ENCODE results near the gene GRAP2.

The GRAP2 gene

DNA sequence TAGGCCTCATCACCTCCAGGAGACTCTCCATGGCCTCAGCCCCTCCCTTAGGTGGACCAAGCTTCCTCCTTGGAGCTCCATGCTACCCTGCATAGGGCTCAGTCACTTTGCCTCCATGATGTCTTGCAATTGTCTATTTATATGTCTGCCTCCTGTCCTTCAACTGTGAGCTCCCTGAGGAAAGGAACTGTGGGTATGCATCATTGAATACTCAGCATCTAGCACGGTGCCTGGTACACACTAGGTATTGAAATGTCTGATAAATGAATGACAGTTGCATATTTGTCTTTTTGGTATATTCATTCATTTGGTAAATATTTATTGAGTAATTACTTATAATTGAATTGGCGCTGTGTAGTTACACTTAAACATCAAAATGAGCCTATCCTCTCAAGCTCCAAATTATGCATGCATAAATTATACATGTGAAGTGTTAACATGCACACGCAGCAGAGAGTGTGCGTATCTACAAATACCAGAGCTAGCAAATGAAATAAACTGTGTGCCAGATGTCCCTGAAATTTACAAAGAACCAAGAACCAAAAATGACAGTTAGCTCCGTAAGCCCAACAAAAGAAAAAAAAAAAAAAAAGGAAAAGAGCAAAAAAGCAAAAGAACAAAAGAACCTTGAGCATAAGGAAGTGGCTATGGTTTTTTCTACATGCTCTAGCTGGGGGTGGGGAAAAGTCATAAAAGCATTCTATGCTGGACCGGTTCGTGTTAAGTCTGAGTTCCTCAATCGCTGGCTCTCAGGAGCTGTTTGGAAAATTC, 25.2 kb downstream of the GRAP2 start:
- no peak for DNase-seq

DNA sequence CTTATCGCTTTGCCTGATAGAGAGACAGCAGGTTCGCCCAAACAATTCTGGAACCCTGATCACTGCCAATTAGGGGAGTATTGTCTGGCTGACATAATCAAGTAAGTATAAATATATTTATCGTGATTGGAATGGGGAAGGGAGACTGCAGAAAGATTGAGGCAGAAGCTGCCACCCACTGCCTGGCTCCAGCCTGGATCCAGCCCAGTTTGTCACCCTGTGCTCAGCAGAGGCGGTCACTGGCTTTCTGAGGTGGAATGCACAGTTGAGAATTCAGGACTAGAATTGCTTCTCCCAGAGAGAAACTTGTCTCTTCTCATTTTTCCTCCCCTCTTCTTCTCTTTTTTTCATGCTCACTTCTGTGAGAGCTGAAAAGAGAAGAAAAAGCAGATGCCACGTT, 25.9 kb downstream of the GRAP2 start:
- DNase-seq: no peak

DNA sequence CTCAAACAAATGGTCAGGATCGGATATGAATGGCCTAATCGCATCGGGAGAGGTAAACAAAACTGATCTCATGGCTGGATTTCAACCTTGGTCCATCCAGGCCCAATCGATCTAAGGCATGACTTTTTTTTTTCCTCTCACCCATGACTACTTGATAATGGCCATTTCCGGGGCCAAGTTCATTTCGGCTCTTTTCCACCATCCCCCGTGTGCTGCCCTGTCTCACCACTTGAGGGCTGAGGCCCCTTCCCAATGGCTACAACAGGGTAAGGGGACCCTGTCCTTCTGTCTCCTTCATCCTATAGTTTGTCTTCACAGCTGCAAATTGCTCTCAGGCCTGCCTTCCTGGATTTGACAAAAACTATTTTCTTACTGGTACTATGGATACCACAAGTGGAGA, 26.7 kb downstream of the GRAP2 start:
- DNase-seq: no peak

DNA sequence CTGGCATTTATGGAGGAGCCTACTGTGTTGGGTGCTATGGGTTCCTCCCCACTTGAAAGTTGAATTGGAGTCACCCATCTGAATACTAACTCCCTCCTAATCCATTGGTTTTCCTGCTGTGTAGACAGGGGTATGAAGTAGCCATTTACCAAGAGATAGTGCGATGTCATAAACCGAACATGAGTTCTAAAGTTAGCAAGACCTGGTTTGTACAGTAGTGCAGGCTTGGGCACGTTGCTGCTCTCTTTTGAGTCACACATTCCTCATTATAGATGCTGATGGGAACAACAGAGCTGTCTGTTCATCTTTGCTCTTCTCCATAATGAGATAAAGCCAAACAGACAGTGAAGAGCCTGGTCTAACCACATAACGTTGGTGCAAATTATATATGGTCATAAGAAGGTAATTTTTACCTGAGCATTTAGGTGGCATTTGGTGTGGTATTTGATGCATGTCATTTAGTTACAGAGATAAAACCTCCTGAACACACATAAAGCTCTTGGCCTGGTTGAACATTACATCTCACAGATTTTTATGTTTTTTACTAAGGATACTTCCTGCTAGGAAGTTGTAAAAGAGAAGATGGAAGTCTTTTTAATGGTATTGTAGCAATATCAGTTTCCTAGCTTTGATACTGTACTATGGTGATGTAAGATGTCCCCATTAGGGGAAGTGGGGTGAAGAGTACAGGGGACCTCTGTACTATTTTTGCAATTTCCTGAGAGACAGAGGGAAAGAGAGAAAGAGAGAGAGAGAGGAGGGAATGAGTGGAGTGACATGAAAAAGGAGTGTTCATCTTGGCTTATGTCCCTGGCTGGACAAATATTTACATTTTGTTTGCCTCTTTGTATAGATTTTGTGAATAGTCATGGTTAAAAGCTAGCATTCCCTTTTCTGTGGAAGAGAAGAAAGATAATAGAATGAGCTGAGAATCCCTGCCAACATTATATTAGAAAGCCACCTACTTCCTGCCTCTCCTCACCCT, 27.9 kb downstream of the GRAP2 start:
- no peak for DNase-seq

DNA sequence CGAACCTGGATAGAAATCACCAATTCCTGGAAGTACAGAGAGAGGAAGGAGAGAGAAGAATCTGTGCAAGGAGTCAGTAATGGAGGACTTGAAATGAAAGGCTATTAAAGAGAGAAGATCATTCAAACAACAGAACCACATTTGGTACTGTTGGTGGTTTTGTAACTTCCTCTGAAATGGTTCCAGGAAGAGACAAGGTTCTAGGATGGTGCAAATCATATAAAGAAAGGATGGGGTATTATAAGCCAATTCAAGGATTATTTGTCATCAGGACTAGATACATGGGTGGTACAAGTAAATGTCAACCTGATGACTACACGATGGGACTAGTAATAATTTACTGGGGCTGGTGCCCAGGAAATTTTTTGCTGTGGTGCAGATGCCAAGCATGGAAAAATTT, 30.4 kb downstream of the GRAP2 start:
- no peak for DNase-seq

DNA sequence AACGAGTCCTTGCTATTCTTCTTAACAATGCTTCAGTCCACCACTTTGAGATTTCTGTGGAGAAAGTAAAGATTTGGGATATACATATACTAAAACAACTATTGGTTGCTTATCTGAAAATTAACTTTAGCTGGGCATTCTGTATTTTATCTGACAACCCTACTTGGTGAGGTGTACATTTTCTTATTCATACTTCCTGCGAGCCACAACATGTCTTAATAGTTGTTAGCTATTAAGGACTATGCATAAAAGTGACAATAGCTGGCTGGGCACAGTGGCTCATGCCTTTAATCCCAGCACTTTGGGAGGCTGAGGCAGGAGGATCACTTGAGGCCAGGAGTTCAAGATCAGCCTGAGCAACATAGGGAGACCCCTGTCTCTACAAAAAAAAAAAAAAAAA, 31.3 kb downstream of the GRAP2 start:
- DNase-seq: no peak

DNA sequence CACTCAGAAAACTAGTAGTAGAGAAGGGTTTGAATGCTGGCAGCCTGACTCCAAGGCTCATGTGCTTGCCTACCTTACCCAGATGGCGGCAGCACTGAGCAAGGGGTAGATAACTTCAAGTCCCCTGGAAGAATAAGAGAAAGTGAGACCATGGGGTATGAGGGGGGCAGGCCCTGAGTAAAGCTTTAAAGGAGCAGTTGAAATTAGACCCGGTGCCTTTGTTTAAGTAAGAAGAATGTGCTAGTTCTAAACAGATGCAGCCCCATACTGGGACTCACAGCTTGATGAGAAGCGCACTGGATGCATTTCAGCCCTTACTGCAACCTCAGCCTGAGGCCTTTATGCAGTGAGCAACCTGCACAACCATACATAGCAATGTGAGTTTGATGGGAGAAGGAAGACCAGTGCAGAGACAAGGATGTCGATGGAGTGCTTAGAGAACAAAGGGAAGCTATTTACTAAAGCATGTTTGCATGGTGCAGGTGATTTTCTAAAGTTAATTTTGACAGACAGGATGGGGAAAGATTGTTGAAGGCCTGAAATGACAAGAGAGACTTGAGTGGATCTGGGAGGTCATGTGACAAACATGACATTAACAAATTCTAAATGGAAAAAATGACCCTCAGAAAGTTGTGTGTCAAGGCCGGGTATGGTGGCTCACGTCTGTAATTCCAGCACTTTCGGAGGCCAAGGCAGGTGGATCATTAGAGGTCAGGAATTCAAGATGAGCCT, 32.2 kb downstream of the GRAP2 start:
- DNase-seq: peak; percentile 64

DNA sequence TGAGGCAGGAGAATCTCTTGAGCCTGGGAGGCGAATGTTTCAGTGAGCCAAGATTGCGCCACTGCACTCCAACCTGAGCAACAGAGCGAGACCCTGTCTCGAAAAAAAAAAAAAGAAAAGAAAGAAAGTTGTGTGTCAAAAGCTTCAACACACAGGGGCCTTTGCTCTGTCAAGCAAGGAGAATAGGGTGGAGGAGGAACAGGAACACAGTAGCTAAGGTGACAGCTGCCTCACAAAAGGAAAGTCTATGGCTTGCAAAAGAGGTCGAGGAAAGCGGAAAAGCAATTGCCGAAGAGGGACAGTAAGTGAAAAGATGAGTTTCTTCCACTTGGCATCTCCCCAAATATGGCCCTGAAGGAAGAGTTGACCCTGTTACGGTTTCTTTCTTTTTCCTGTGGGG, 32.9 kb downstream of the GRAP2 start:
- no peak for DNase-seq

DNA sequence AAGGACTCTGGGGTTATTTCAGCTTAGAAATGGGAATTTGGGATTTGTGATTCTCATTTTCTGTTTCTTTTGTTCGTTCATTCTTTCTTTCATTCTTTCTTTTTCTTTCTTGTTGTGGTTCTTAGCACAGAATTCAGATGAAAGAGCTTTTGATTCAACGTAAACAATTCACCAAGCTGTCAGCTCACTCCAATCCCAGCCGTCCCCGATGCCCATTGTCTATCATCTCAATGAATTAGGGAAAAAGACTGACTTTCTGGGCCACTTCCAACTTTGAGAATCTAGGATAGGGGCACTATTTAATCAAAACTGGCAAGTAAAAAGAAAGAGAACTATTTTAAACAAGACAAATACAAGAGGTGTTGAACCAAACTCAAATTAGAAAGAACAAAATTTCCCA, 34.2 kb downstream of the GRAP2 start:
- no peak for DNase-seq

DNA sequence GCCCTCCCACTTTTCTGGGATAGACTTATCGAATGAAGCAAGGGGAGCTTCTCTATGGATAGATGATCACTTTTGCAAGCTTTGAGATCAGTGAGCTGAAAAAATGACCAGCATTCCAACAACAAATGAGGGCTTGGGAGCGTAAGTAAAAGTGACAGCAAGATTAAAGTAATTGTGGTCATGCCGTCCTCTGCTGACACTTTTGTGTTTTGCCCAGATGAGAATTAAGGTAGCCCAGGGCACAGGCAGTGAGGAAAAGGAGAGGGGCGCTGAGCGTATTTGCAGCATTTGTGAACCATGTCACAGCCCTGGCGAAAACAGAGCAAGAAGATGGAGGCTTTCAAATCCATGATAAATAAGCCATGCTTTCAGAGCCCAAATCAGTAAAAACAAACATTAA, 34.7 kb downstream of the GRAP2 start:
- DNase-seq: no peak

DNA sequence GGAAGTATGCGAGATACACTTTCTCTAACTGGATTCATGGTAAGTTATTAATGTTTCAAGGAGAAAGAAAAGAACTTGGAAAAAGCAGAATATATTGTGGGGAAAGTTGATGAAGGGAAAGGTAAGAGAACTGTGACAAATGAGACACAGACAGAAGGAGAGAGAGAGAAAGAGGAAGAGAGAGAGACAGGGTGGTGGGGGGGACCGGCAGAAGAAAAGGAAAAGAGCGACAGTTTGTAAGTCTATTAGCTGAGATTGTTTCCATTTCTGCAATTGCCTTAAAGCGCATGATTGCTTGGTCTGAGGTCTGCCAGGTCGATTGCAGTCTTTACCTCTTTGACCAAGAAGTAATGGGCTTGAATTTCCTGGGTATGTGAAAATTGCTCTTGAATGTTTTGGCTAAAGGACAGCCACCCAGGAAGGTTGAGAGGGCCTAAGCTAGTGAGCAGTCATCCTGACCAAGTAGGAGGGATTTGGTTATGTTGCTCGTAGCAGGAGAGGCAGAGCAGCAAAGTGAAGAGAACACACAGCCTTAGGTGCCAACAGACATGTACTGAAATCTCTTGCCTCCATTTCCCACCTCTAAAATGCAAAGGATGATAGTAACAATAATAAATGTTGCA, 35.8 kb downstream of the GRAP2 start:
- DNase-seq: no peak

DNA sequence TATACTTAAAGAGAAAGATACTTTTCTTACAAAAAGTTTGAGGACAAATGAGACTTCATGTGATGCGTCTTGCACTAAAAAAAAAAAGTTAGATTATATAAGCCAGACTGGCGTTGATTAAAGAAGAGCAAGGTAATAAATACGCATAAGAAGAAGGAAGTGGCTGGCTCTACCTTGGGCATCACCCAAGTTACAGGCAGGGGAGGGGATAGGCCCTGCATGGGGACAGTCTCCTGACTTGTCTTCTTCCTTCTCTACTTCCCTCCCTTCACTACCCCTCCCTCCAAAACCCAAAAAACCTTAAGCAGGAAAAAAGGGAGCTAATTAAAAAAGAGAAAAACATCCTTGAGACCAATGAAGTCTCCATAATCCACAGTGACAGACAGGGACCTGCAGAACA, 37.0 kb downstream of the GRAP2 start:
- DNase-seq: no peak

DNA sequence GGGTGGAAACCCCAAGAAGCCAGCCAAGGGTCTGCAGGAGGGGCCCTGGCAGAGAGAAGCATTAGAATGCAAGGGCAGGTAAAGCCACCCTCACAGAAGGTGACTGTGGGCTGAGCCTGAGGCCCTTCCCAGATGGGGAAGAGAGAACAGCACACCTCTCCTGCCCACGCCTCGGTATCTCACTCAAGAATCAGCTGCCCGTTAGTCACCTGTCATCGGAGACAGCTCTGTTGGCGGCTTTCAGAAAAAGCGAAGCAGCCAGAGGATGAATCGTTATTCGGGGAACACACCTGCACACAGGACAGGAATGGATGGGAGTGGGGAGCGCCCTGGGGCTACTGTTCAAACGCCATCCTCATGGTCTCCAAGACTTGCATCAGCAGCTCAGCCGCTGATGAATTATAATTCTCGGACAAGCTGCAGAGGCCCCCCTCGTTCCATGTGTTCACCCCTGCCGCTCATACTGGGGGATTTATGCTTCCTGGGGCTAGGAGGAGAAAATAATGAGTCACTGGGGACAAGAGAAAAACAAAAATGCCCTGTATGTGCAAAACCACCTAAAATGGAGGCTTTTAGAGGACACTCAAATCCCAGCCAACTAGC, 37.7 kb downstream of the GRAP2 start:
- peak; percentile 51 for DNase-seq

DNA sequence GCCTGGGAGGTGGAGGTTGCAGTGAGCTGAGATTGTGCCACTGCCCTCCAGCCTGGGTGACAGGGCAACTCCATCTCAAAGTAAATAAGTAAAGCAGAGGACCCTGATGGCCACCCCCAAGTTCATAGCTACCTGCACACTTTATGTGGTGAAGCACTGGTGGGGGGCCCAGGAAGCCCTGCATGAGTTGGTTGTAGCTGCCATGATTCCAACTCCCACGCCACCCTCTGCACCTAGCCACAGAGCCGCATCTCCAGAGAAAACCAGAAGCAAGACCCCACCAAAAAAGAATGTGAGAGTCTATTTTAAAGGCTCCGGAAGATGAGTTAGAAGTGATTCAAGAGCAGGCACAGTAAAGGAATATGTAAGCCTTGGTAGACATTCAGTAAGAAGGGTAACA, 38.9 kb downstream of the GRAP2 start:
- DNase-seq: no peak

DNA sequence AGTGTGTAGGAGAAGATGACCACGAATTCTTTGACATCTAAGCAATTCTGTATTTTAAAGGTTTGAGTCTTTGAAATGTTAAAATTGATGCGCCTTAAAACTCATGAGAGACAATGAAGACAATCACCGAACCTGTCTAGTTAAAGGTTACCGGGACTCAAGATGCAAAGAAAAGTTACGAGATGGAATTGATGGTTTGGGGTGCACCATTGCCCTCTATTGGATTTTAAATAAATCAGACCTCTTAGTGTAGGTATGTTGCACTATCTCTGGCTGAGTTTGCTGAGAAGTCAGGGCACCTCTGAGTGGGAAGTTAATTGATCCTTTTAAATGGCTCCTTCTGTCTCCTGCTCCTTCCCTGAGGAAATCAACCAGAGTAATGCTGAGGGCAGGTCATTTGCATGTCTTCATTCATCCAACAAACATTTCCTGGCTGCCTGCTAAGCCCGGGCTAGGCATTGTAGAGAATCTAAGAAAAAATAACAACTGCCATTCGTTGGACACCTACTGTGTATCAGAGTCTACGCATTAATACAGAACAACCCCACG, 39.9 kb downstream of the GRAP2 start:
- no peak for DNase-seq

DNA sequence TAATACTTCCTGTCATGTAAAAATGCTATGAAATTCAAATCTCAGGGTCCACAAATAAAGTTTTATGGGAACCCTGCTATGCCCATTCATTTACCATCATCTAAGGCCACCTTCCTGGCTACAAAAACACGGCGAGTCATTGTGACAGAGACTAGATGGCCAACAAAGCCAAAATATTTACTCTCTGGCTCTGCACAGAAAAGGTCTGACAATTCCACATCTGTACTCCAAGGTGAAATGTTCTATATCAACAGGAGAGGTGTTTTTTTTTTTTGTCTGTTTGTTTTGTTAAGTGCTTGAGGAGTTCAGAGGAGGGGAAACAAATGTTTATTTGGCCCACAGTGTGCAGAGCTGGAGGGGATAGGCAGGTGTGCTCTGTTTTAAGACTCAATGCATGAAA, 40.7 kb downstream of the GRAP2 start:
- no peak for DNase-seq

DNA sequence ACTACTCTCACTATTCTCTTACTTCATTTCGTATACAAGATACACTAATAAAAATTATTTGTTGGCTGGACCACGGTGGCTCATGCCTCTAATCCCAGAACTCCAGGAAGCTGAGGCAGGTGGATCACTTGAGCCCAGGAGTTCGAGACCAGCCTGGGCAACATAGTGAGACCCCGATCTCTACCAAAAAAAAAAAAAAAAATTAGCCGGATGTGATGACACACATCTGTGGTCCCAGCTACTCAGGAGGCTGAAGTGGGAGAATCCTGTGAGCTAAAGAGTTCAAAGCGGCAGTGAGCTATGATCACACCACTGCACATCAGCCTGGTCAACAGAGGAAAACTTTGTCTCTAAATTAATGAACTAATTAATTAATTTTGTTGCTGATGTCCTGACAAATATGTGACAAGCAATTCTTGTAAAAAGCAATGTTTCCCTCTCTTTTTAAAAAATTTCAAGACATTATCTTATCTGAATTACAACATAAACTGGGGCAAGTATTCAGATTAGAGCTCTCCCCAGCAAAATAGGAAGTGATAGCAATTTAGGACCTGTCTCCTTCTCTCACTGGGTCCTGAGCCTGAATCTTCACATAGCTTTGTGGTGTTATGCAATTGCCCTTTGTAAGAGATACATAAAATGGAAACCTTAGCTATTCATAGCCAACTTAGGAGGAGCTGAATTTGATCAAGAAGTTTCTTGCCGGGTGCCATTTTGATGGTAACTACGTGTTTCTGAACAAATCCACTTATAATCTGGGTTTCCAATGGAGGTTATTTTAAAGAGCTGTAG, 41.8 kb downstream of the GRAP2 start:
- no peak for DNase-seq

DNA sequence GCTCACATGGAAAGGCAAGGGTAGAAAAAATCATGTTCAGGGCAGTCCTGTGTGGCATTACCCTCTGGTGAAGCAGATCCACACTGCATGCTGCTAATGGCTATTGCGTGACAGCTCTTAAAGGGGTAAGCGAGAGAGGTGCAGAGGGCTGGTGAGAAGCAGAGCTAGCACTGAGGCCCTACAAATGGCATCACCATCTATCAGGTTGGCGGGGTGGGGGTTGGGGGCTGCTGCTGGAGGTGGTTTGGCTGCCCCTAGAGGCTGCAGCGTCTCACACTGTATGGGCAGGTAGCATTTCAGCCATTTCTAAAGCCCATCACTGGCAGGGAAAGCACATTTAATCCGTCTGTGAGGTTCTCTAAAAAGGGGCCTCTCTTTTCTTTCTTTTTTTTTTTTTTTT, 42.5 kb downstream of the GRAP2 start:
- no peak for DNase-seq

DNA sequence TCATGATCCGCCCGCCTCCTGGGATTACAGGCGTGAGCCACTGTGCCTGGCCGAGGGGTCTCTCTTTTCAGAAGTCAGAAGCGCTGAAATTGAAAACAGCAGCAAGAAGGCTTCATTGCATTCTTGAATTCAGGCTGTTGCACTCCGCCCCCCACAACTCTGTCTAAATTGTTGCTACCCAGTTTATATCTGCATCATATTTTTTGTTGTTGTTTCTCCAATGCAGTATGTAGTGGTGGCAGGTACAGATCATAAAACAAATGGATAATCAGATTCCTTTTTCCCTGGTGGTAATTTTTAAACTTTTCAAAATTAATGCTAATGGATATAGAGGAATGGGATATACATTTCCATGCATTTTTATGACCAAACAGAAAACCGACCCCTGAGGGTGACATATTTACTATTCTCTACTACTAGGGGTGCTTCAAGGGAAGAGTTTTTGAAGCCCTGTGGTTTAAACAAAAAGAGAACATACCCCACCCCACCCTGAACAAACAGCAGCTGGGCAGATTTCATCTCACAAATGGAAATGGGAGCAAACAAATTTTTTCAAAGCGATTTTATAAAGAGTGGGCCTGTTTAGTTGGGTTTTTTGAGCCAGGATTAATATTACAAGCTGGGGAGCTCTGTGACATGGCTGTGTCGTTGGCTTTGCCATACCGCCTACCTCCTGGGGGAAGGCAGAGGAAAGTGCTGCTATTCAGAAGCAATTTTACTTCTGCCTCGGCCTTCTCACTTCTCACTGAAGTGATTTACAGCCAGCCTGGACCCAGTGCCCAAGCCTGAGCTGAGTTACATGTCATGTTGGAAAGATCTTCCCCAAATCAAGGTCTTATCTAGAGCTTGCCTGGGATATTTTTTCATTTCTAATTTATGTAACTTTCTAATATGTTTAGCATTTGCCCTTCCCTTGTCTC, 43.3 kb downstream of the GRAP2 start:
- DNase-seq: no peak

DNA sequence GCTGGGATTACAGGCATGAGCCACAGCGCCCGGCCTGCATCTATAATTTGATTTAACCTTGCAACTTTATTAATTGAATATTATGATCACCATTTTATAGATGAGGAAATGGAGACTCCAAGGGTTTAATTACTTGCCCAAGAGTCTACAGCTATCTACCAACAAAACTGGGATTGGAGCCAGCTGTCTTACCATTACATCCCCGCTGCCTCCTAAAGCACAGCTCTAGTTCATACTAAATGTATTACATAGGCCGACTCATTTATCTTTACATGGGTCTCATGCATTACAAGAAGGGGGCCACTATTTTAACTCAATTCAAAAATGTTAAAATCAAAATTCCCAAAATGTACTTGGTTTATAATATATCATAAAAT, 45.2 kb downstream of the GRAP2 start:
- no peak for DNase-seq
